Measurements from ENCODE around the gene C1QTNF6.

Gene C1QTNF6

GRCh38 chr22:37228106-37229011, 40.3 kb upstream of the C1QTNF6 start:
- DNase-seq (ENCODE audit: low read depth, low spot score), result no peak
- H3K4me1 ChIP-seq (ENCODE audit: insufficient read depth, insufficient read length), result peaks cover 10% of the 10 kb centered on the region
- no peak overlapping the region for H3K4me3 ChIP-seq (ENCODE audit: insufficient read length, low read depth)
- H3K36me3 ChIP-seq (ENCODE audit: insufficient read depth, insufficient read length, low read length), result peaks cover 10% of the 10 kb centered on the region
- TF ChIP-seq SUZ12 (IDR thresholded peaks at IDR 0.05; ENCODE audit: extremely low read depth, insufficient read depth, insufficient read length) (no peak), YY1 (IDR thresholded peaks at IDR 0.05; ENCODE audit: insufficient read depth, insufficient read length) (no peak), ZNF274 (IDR thresholded peaks at IDR 0.05; ENCODE audit: low read depth, low read length) (no peak)
- H3K9me3 ChIP-seq (ENCODE audit: insufficient read depth, low read length), result no peaks in the 10 kb centered on the region
- H3K27me3 ChIP-seq (ENCODE audit: insufficient read depth, insufficient read length), result no peaks in the 10 kb centered on the region
- no peak overlapping the region for H3K9ac ChIP-seq (ENCODE audit: insufficient read length, low read depth)

- TF ChIP-seq ZNF274 (IDR thresholded peaks at IDR 0.05; ENCODE audit: low read depth, low read length) (no peak), SUZ12 (IDR thresholded peaks at IDR 0.05; ENCODE audit: extremely low read depth, insufficient read depth, insufficient read length) (no peak), YY1 (IDR thresholded peaks at IDR 0.05; ENCODE audit: insufficient read depth, insufficient read length) (no peak)
Observed at GRCh38 chr22:37226514-37226913, 38.5 kb upstream of the C1QTNF6 start.

DNA sequence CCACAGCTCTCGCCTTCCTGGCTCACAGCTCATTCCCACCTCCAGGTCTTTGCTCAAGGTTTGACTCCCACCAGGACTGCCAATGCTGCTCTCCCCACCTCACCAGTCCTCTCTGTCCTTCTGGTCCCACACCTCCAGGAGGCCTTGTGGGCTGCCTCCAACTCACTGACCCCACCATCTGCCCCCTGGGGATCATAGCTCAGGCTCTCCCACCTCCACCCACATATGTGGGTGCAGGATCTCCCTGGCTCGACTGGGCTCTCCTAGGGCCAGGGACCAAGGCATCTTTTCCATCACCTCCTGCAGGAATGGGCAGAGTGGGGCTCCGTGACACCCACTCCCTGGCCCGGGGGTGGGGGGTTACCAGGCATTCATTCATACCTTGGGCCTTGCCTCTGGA, 38.0 kb upstream of the C1QTNF6 start:
- H3K4me1 ChIP-seq (ENCODE audit: insufficient read depth, insufficient read length), result peaks cover 10% of the 10 kb centered on the region
- peaks cover 9% of the 10 kb centered on the region for H3K36me3 ChIP-seq (ENCODE audit: insufficient read depth, insufficient read length, low read length)
- H3K4me3 ChIP-seq (ENCODE audit: insufficient read length, low read depth), result no peak overlapping the region
- H3K27me3 ChIP-seq (ENCODE audit: insufficient read depth, insufficient read length), result no peaks in the 10 kb centered on the region
- H3K9ac ChIP-seq (ENCODE audit: insufficient read length, low read depth), result no peak overlapping the region
- TF ChIP-seq SUZ12 (IDR thresholded peaks at IDR 0.05; ENCODE audit: extremely low read depth, insufficient read depth, insufficient read length) (no peak), YY1 (IDR thresholded peaks at IDR 0.05; ENCODE audit: insufficient read depth, insufficient read length) (no peak), ZNF274 (IDR thresholded peaks at IDR 0.05; ENCODE audit: low read depth, low read length) (no peak)
- no peak for DNase-seq (ENCODE audit: low read depth, low spot score)
- no peaks in the 10 kb centered on the region; the same call in 1 of the 2 replicates for H3K9me3 ChIP-seq (ENCODE audit: insufficient read depth, low read length)

More at GRCh38 chr22:37226514-37226913, 38.5 kb upstream of the C1QTNF6 start:
- Histone ChIP-seq H3K9ac (ENCODE audit: insufficient read length, low read depth) (no peak overlapping the region), H3K4me3 (ENCODE audit: insufficient read length, low read depth) (no peak overlapping the region), H3K4me1 (ENCODE audit: insufficient read depth, insufficient read length) (peaks cover 10% of the 10 kb centered on the region), H3K27me3 (ENCODE audit: insufficient read depth, insufficient read length) (no peaks in the 10 kb centered on the region), H3K36me3 (ENCODE audit: insufficient read depth, insufficient read length, low read length) (peaks cover 10% of the 10 kb centered on the region), H3K9me3 (ENCODE audit: insufficient read depth, low read length) (no peaks in the 10 kb centered on the region)
- no peak for DNase-seq (ENCODE audit: low read depth, low spot score)

DNA sequence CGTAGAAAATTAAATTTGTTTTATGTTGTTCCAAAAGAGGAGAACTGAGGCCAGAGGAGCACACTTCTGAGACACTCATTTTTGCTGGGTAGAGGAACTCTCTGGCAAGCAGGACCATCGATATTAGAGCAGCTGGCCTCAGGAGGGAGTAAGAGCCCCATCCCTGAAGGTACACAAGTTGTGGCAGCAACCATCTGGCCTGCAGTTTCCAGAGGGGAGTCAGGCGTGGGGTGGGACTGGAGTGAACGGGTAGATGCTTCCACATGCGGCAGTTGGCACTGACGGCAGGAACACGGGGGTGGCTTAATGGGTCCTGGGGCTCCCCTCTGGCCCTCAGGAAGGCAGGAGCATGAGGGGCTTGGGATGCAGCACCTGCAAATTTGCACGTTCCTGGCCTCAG, 37.4 kb upstream of the C1QTNF6 start:
- TF ChIP-seq ZNF274 (IDR thresholded peaks at IDR 0.05; ENCODE audit: low read depth, low read length) (no peak), SUZ12 (IDR thresholded peaks at IDR 0.05; ENCODE audit: extremely low read depth, insufficient read depth, insufficient read length) (no peak), YY1 (IDR thresholded peaks at IDR 0.05; ENCODE audit: insufficient read depth, insufficient read length) (no peak)
- no peak overlapping the region for H3K4me3 ChIP-seq (ENCODE audit: insufficient read length, low read depth)
- no peaks in the 10 kb centered on the region for H3K27me3 ChIP-seq (ENCODE audit: insufficient read depth, insufficient read length)
- H3K9me3 ChIP-seq (ENCODE audit: insufficient read depth, low read length), result no peaks in the 10 kb centered on the region; the same call in 1 of the 2 replicates
- H3K4me1 ChIP-seq (ENCODE audit: insufficient read depth, insufficient read length), result peaks cover 10% of the 10 kb centered on the region
- H3K36me3 ChIP-seq (ENCODE audit: insufficient read depth, insufficient read length, low read length), result peaks cover 6% of the 10 kb centered on the region
- no peak for DNase-seq (ENCODE audit: low read depth, low spot score)
- no peak overlapping the region for H3K9ac ChIP-seq (ENCODE audit: insufficient read length, low read depth)

DNA sequence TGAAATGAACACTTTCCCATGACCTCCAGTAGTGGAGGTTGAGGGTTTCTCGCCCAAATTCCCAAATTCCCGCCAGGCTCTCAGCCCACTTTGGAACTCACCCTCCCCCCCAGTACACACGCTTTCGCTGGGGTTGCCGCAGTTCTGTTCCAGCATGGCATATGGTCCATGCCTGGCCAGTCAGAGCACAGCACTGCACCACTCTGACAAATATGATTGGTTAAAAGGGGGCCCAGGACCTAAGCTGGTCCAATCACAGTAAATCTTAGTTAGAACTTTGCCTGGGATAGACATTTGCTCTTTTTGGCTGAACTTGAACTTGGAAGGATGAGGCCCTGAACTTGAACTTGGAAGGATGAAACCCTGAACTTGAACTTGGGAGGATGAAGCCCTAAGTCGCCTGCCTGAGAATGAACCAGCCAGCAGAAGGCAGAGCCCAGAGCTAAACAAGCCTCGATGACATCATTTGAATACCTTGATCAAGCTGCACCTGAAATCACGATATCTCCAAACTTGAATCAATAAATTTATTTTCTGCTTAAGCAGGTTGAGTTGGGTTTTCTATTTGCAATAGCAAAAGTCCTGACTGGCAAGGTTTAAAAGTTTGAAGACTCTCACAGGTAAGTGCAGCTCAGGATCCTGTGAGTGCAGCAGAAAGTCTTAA, 36.8 kb upstream of the C1QTNF6 start:
- Histone ChIP-seq H3K4me1 (ENCODE audit: insufficient read depth, insufficient read length) (peaks cover 10% of the 10 kb centered on the region), H3K27me3 (ENCODE audit: insufficient read depth, insufficient read length) (no peaks in the 10 kb centered on the region), H3K9me3 (ENCODE audit: insufficient read depth, low read length) (no peaks in the 10 kb centered on the region; the same call in 1 of the 2 replicates), H3K9ac (ENCODE audit: insufficient read length, low read depth) (no peak overlapping the region), H3K4me3 (ENCODE audit: insufficient read length, low read depth) (no peak overlapping the region), H3K36me3 (ENCODE audit: insufficient read depth, insufficient read length, low read length) (peaks cover 6% of the 10 kb centered on the region)
- no peak for TF ChIP-seq YY1 (IDR thresholded peaks at IDR 0.05; ENCODE audit: insufficient read depth, insufficient read length)
- no peak for DNase-seq (ENCODE audit: low read depth, low spot score)

DNA sequence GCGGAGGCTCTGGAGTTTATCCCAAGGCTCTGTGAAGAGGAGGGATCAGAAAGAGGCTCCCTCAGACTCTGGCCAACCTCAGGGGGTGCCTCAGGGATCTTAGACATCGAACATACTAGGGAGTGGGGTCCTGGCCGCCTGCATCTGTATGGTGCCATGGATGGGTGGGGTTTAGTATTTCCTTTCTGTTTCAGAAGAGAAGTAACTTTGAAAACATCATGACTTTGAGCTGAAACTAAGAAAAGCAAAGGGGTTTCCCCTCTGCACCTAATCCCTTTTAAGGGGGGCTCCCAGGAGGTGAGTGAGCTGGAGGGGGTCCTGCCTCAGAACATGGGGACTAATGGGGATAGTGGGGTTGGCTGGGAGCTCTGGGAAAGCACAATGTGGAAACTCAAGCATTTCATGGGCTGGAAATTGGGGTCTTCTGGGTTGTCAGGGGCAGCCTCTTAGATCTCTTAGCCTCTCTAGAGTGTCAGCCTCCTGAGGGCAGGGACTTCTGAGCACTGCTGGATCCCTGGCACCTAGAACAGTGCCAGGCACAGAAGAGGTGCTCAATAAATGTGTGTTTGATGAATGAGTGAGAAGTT, 36.0 kb upstream of the C1QTNF6 start:
- Histone ChIP-seq H3K9ac (ENCODE audit: insufficient read length, low read depth) (no peak overlapping the region), H3K27me3 (ENCODE audit: insufficient read depth, insufficient read length) (no peaks in the 10 kb centered on the region), H3K36me3 (ENCODE audit: insufficient read depth, insufficient read length, low read length) (peaks cover 6% of the 10 kb centered on the region), H3K4me1 (ENCODE audit: insufficient read depth, insufficient read length) (peaks cover 6% of the 10 kb centered on the region), H3K9me3 (ENCODE audit: insufficient read depth, low read length) (no peaks in the 10 kb centered on the region; the same call in 1 of the 2 replicates), H3K4me3 (ENCODE audit: insufficient read length, low read depth) (no peak overlapping the region)
- TF ChIP-seq ZNF274 (IDR thresholded peaks at IDR 0.05; ENCODE audit: low read depth, low read length) (no peak), YY1 (IDR thresholded peaks at IDR 0.05; ENCODE audit: insufficient read depth, insufficient read length) (no peak), SUZ12 (IDR thresholded peaks at IDR 0.05; ENCODE audit: extremely low read depth, insufficient read depth, insufficient read length) (no peak)
- no peak for DNase-seq (ENCODE audit: low read depth, low spot score)
